IMR-90 (cell line): ENCODE measurements around the gene VPS33A. TPM values are rescaled to one million over a fixed set of nuclear protein-coding genes. Genes with fewer than 3 reads are reported as not detected.

ENCODE experiments used
- ATAC-seq: fragments of 200-7000 bp; cut with Tn5 transposase; 2 replicates; pipeline ENCODE4 v1.9.1; 2020; ENCODE audit warnings: low read depth, mild to moderate bottlenecking, moderate library complexity
- BruUV-seq: library from RNA; stranded (reverse); fragments of 400-500 nt; replicated peaks from 2 replicates; lab custom pipeline; 2021; lab: Mats Ljungman, UMichigan
- CTCF ChIA-PET: fragments of 300-600 bp; formaldehyde crosslinking; extraction: SDS; loops from one replicate; lab custom pipeline; 2021; ENCODE audit warnings: antibody characterized with exemption; lab: Yijun Ruan, JAX
- POLR2A ChIA-PET: fragments of 300-600 bp; sonication (Branson Sonifier 250); formaldehyde crosslinking; loops from one replicate; lab custom pipeline; 2022; ENCODE audit warnings: antibody characterized with exemption; ENCODE audit not compliant: unreplicated experiment; lab: Charles Lee
- DNase-seq: peaks from one replicate; pipeline ENCODE4 v3.0.0; 2013
- H2AFZ ChIP-seq: replicated peaks from 2 replicates; pipeline ENCODE3; 2013; ENCODE audit warnings: low read length, mild to moderate bottlenecking; ENCODE audit not compliant: poor library complexity
- H2AK5ac ChIP-seq: 2 replicates; pipeline ENCODE4 v1.6.1; 2013; ENCODE audit warnings: low read depth, low read length, inconsistent platforms
- H2AK9ac ChIP-seq: replicated peaks from 2 replicates; pipeline ENCODE3; 2013; ENCODE audit warnings: mild to moderate bottlenecking, low read depth, low read length, moderate library complexity; ENCODE audit not compliant: poor library complexity
- H2BK120ac ChIP-seq: 2 replicates; pipeline ENCODE4 v1.6.1; 2013; ENCODE audit warnings: low read depth, low read length, inconsistent platforms
- H2BK15ac ChIP-seq: 3 replicates; pipeline ENCODE4 v1.6.1; 2013; ENCODE audit warnings: low read depth, low read length, inconsistent platforms
- H2BK20ac ChIP-seq: 2 replicates; pipeline ENCODE4 v1.6.1; 2013; ENCODE audit warnings: low read depth, mild to moderate bottlenecking, inconsistent platforms, low read length, moderate library complexity
- H2BK5ac ChIP-seq: 2 replicates; pipeline ENCODE4 v1.6.1; 2013; ENCODE audit warnings: mild to moderate bottlenecking, low read depth, low read length, inconsistent platforms; ENCODE audit not compliant: poor library complexity, severe bottlenecking
- H3K14ac ChIP-seq: replicated peaks from 2 replicates; pipeline ENCODE4 v1.6.1; 2013; ENCODE audit warnings: low read depth, low read length, inconsistent platforms
- H3K18ac ChIP-seq: 2 replicates; pipeline ENCODE4 v1.6.1; 2013; ENCODE audit warnings: low read depth, low read length, control low read depth
- H3K23ac ChIP-seq: 2 replicates; pipeline ENCODE4 v1.6.1; 2013; ENCODE audit warnings: low read depth, low read length, inconsistent platforms
- H3K27ac ChIP-seq: 2 replicates; pipeline ENCODE4 v1.5.1; 2013; ENCODE audit warnings: mild to moderate bottlenecking, control low read depth, low read length; ENCODE audit not compliant: insufficient read depth
- H3K27me3 ChIP-seq: 2 replicates; pipeline ENCODE4 v1.6.1; 2013; ENCODE audit warnings: low read length; ENCODE audit not compliant: control insufficient read depth, insufficient read depth
- H3K36me3 ChIP-seq: 2 replicates; pipeline ENCODE4 v1.6.1; 2013; ENCODE audit warnings: low read length, mixed read lengths; ENCODE audit not compliant: control insufficient read depth, insufficient read depth
- H3K4ac ChIP-seq: 2 replicates; pipeline ENCODE4 v1.6.1; 2013; ENCODE audit warnings: low read depth, low read length, inconsistent platforms
- H3K4me1 ChIP-seq: 2 replicates; pipeline ENCODE4 v1.6.1; 2013; ENCODE audit warnings: low read length, mixed read lengths; ENCODE audit not compliant: control insufficient read depth, insufficient read depth
- H3K4me2 ChIP-seq: 2 replicates; pipeline ENCODE4 v1.6.1; 2013; ENCODE audit warnings: low read depth, mild to moderate bottlenecking, control low read depth, low read length, moderate library complexity
- H3K4me3 ChIP-seq: 2 replicates; pipeline ENCODE4 v1.5.1; 2013; ENCODE audit warnings: low read depth, mild to moderate bottlenecking, control low read depth, low read length, moderate library complexity; ENCODE audit not compliant: insufficient read depth
- H3K56ac ChIP-seq: 2 replicates; pipeline ENCODE4 v1.6.1; 2013; ENCODE audit warnings: low read length, inconsistent platforms; ENCODE audit not compliant: insufficient read depth; ENCODE audit errors: extremely low read depth
- H3K79me1 ChIP-seq, 2 experiments: 2 replicates each; pipeline ENCODE4 v1.6.1; 2013; ENCODE audit warnings: low read length in 2 of 2, inconsistent platforms in 1 of 2, low read depth in 1 of 2
- H3K9ac ChIP-seq: 2 replicates; pipeline ENCODE4 v1.6.1; 2013; ENCODE audit warnings: low read depth, low read length, control low read depth
- H3K9me1 ChIP-seq: 2 replicates; pipeline ENCODE4 v1.6.1; 2013; ENCODE audit warnings: low read length, inconsistent platforms; ENCODE audit not compliant: insufficient read depth
- H3K9me3 ChIP-seq: 2 replicates; pipeline ENCODE4 v1.6.1; 2013; ENCODE audit warnings: low read length; ENCODE audit not compliant: control insufficient read depth, insufficient read depth
- H4K20me1 ChIP-seq: 2 replicates; pipeline ENCODE4 v1.6.1; 2013; ENCODE audit warnings: low read length, inconsistent platforms; ENCODE audit not compliant: insufficient read depth
- H4K5ac ChIP-seq: 2 replicates; pipeline ENCODE4 v1.6.1; 2013; ENCODE audit warnings: mild to moderate bottlenecking, low read depth, low read length, control low read depth
- H4K8ac ChIP-seq, 2 experiments: 2 replicates each; pipeline ENCODE4 v1.6.1; 2013; ENCODE audit warnings: low read depth in 2 of 2, low read length in 2 of 2, control low read depth in 1 of 2, inconsistent platforms in 1 of 2
- H4K91ac ChIP-seq: 2 replicates; pipeline ENCODE4 v1.6.1; 2013; ENCODE audit warnings: low read depth, low read length, inconsistent platforms; ENCODE audit not compliant: insufficient read depth
- BHLHE40 ChIP-seq: fragments of 150-350 bp; IDR thresholded peaks from 2 replicates; pipeline ENCODE4 v1.6.1; 2016; ENCODE audit warnings: mild to moderate bottlenecking, low read depth, low read length
- CEBPB ChIP-seq: IDR thresholded peaks from 2 replicates; pipeline ENCODE4 v1.6.1; 2012; ENCODE audit warnings: low read depth, low read length, improper control_type of control experiment
- CHD1 ChIP-seq: IDR thresholded peaks from 2 replicates; pipeline ENCODE4 v1.6.1; 2012; ENCODE audit warnings: low read depth, low read length, improper control_type of control experiment
- FOS ChIP-seq: fragments of 150-350 bp; IDR thresholded peaks from 2 replicates; pipeline ENCODE4 v1.6.1; 2016; ENCODE audit warnings: low read depth, low read length
- MAFK ChIP-seq: IDR thresholded peaks from 2 replicates; pipeline ENCODE4 v1.6.1; 2012; ENCODE audit warnings: low read depth, low read length, improper control_type of control experiment
- MAZ ChIP-seq: IDR thresholded peaks from 2 replicates; pipeline ENCODE4 v1.6.1; 2012; ENCODE audit warnings: low read depth, mild to moderate bottlenecking, low read length, improper control_type of control experiment, moderate library complexity, borderline replicate concordance
- MXI1 ChIP-seq: IDR thresholded peaks from 2 replicates; pipeline ENCODE4 v1.6.1; 2012; ENCODE audit warnings: low read depth, mild to moderate bottlenecking, low read length, moderate library complexity, borderline replicate concordance
- NFE2L2 ChIP-seq: fragments of 150-350 bp; IDR thresholded peaks from 2 replicates; pipeline ENCODE4 v1.6.1; 2016; ENCODE audit warnings: low read depth, mild to moderate bottlenecking, low read length
- POLR2A ChIP-seq: IDR thresholded peaks from 2 replicates; pipeline ENCODE4 v1.6.1; 2012; ENCODE audit warnings: mild to moderate bottlenecking, low read depth, low read length
- RAD21 ChIP-seq: IDR thresholded peaks from 2 replicates; pipeline ENCODE4 v1.6.1; 2012; ENCODE audit warnings: low read length, improper control_type of control experiment
- RCOR1 ChIP-seq: IDR thresholded peaks from 2 replicates; pipeline ENCODE4 v1.6.1; 2012; ENCODE audit warnings: mild to moderate bottlenecking, low read length, improper control_type of control experiment; ENCODE audit not compliant: insufficient replicate concordance
- RFX5 ChIP-seq: IDR thresholded peaks from 2 replicates; pipeline ENCODE4 v1.8.0; 2012; ENCODE audit warnings: low read depth, mild to moderate bottlenecking, low read length, moderate library complexity
- SMC3 ChIP-seq: fragments of 150-350 bp; IDR thresholded peaks from 2 replicates; pipeline ENCODE4 v1.6.1; 2016; ENCODE audit warnings: low read depth, mild to moderate bottlenecking, antibody characterized with exemption, low read length, moderate library complexity
- USF2 ChIP-seq: fragments of 150-350 bp; IDR thresholded peaks from 2 replicates; pipeline ENCODE4 v1.6.1; 2017; ENCODE audit warnings: mild to moderate bottlenecking, antibody characterized with exemption, low read length, low read depth
- WGBS, 2 experiments: methylation state at CpG; one replicate each; pipeline versions ENCODE4 v1.1.5 to v1.1.7; 2013; ENCODE audit warnings: missing lambda C conversion rate in 2 of 2; ENCODE audit not compliant: insufficient read length in 1 of 2; ENCODE audit errors: extremely low coverage in 2 of 2; 5-methylcytosine and 5-hydroxymethylcytosine counted together
- dilution Hi-C: fragments of 300-500 bp; cut with HindIII; formaldehyde crosslinking; loops from one replicate; pipeline ENCODE4 v1.14.3; 2018; ENCODE audit warnings: low sequenced_read_pairs; ENCODE audit not compliant: unreplicated experiment
- in situ Hi-C: fragments of 300-500 bp; cut with MboI; formaldehyde crosslinking; loops from 3 replicates; pipeline ENCODE4 v1.14.3; 2019; ENCODE audit warnings: low sequenced_read_pairs, inconsistent platforms, mixed read lengths
- intact Hi-C: fragments of 100-400 bp; cut with micrococcal nuclease; formaldehyde crosslinking; loops from 2 replicates; pipeline ENCODE4 v1.10.0; 2022
- polyA plus RNA-seq, 3 experiments: library from polyadenylated mRNA; depleted of rRNA; stranded (reverse); fragments of >200 nt; gene quantifications; 2 replicates each; pipeline ENCODE4 v1.2.3, GENCODE V29; 2012; ENCODE audit warnings: low replicate concordance in 1 of 3
- total RNA-seq: library from RNA; depleted of rRNA; stranded (reverse); fragments of >200 nt; gene quantifications from 2 replicates; pipeline ENCODE4 v1.2.3, GENCODE V29; 2012
- TF ChIP-seq, protein P1 (sequence below): conservative IDR thresholded peaks from 2 replicates; pipeline ENCODE4 v1.5.1; 2012; ENCODE audit warnings: mild to moderate bottlenecking, low read depth, low read length, improper control_type of control experiment

The VPS33A gene
- total and polyA plus RNA-seq, 2 of the 4 experiments (the other 2 are of a cell fraction), result 14.0 to 20.3 TPM

DNA sequence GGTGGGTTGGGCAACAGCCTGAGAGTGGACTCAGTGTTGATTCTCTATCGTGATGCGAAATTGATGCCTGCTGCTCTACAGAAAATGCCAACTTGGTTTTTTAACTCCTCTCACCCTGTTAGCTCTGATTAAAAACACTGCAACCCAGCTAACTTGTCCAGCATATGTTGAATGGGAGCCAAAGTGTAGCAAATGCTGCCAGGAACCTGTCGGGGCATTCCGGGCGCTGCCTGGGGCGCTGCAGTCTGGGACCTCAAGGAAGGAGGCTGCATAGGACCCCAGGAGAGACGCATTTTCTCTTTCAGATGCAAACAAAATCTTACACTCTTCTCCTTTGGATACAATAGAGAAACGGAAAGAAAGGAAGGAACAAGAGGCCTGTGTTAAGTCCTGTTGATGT is 58.9 kb downstream of the VPS33A start:
- Histone ChIP-seq H2BK5ac (no peak overlapping the region), H3K4me1 (no peaks in the 10 kb centered on the region), H3K4ac (no peak overlapping the region), H2AK9ac (no peak overlapping the region), H4K8ac (no peak overlapping the region), H3K4me2 (no peak overlapping the region), H2BK120ac (no peak overlapping the region), H3K9me3 (no peaks in the 10 kb centered on the region), H4K91ac (no peak overlapping the region), H3K4me3 (no peak overlapping the region), H2AFZ (no peak overlapping the region), H3K14ac (no peak overlapping the region), H3K36me3 (peaks cover 33% of the 10 kb centered on the region), H3K18ac (no peak overlapping the region), H3K9ac (no peak overlapping the region), H2BK20ac (no peak overlapping the region), H2AK5ac (no peak overlapping the region), H4K5ac (no peak overlapping the region), H3K23ac (no peak overlapping the region), H3K79me1 (peaks cover 0 to 4% of the 10 kb centered on the region in 2 experiments; a peak in 1 of 4 replicates), H3K9me1 (no peaks in the 10 kb centered on the region; the same call in 1 of the 2 replicates), H3K27ac (no peak overlapping the region), H4K20me1 (peaks cover 18% of the 10 kb centered on the region), H3K27me3 (peaks cover 22% of the 10 kb centered on the region), H2BK15ac (no peak overlapping the region), H3K56ac (no peak overlapping the region)
- TF ChIP-seq CHD1 (no peak), RCOR1 (no peak), MXI1 (no peak), SMC3 (no peak), NFE2L2 (no peak), MAFK (no peak), FOS (no peak), POLR2A (no peak), RFX5 (no peak), CEBPB (no peak), MAZ (no peak), RAD21 (no peak), BHLHE40 (no peak), USF2 (no peak)
- TF ChIP-seq, protein P1, sequence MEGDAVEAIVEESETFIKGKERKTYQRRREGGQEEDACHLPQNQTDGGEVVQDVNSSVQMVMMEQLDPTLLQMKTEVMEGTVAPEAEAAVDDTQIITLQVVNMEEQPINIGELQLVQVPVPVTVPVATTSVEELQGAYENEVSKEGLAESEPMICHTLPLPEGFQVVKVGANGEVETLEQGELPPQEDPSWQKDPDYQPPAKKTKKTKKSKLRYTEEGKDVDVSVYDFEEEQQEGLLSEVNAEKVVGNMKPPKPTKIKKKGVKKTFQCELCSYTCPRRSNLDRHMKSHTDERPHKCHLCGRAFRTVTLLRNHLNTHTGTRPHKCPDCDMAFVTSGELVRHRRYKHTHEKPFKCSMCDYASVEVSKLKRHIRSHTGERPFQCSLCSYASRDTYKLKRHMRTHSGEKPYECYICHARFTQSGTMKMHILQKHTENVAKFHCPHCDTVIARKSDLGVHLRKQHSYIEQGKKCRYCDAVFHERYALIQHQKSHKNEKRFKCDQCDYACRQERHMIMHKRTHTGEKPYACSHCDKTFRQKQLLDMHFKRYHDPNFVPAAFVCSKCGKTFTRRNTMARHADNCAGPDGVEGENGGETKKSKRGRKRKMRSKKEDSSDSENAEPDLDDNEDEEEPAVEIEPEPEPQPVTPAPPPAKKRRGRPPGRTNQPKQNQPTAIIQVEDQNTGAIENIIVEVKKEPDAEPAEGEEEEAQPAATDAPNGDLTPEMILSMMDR, result no peak
- intact Hi-C loops (no loop called here), in situ Hi-C loops (no loop called here), dilution Hi-C loops (no loop called here)
- ChIA-PET CTCF (interaction anchor here (0.6 kb wide), 1 partner anchor 723 kb away, joined by 3 read pairs; no protein-coding TSS in a partner anchor), POLR2A (no interaction called here)
- BruUV-seq, result no TSS peak
- no peak for DNase-seq
- WGBS, 2 experiments, result no CpG with 5 or more reads among the region's 8 CpGs
- ATAC-seq, result no peak
